GM21381 (cell line): Measurements from ENCODE around the gene OPRM1.
A peak's percentile ranks its signal among the peaks of the same experiment; 100 is the strongest.
"Not testable (repeated sequence)": the region's sequence is repeated elsewhere in the genome, so short reads cannot be mapped to it uniquely, and the experiment has no call there.

Experiments used
- ATAC-seq: cut with Tn5 transposase; IDR thresholded peaks from one replicate; pipeline ENCODE4 v1.9.1; 2021; ENCODE audit warnings: mild to moderate bottlenecking, moderate library complexity; ENCODE audit not compliant: unreplicated experiment

OPRM1 gene

GRCh38 chr6:154234019-154234772 lies 195.2 kb downstream of the OPRM1 start:
- peak; percentile 54 for ATAC-seq

- ATAC-seq = no peak
Measured at GRCh38 chr6:154236646-154237301, 197.7 kb downstream of the OPRM1 start.

DNA sequence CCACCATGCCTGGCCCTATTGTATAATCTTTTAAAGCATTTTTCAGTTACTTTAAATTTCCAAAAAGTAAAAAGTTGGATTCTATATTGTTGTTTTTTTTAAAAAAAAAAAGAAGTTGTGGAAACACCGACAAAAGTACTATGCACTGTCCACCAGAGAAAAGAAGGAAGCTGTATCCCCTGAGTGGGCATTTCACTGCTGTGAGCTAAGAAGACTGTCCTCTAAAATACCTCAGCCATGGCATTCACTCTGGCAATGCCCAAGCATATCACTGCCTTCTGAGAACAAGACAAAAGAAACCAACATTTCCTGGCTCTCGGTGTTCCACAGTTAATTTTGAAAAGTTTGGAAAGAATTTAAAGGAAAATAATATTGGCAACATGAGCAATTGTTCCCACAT lies 199.8 kb downstream of the OPRM1 start:
- no peak for ATAC-seq

- ATAC-seq = no peak
Measured at GRCh38 chr6:154239392-154239791, 200.4 kb downstream of the OPRM1 start.

GRCh38 chr6:154241061-154241460 lies 202.0 kb downstream of the OPRM1 start:
- not testable (repeated sequence) for ATAC-seq

- no peak for ATAC-seq
Measured at GRCh38 chr6:154241581-154241980, 202.5 kb downstream of the OPRM1 start.

- ATAC-seq = no peak
Measured at GRCh38 chr6:154242617-154243357, 203.7 kb downstream of the OPRM1 start.

GRCh38 chr6:154243793-154244750 lies 205.0 kb downstream of the OPRM1 start:
- no peak for ATAC-seq

GRCh38 chr6:154245506-154245905 lies 206.5 kb downstream of the OPRM1 start:
- ATAC-seq = no peak

- ATAC-seq = no peak
Measured at GRCh38 chr6:154246723-154247118, 207.7 kb downstream of the OPRM1 start.

DNA sequence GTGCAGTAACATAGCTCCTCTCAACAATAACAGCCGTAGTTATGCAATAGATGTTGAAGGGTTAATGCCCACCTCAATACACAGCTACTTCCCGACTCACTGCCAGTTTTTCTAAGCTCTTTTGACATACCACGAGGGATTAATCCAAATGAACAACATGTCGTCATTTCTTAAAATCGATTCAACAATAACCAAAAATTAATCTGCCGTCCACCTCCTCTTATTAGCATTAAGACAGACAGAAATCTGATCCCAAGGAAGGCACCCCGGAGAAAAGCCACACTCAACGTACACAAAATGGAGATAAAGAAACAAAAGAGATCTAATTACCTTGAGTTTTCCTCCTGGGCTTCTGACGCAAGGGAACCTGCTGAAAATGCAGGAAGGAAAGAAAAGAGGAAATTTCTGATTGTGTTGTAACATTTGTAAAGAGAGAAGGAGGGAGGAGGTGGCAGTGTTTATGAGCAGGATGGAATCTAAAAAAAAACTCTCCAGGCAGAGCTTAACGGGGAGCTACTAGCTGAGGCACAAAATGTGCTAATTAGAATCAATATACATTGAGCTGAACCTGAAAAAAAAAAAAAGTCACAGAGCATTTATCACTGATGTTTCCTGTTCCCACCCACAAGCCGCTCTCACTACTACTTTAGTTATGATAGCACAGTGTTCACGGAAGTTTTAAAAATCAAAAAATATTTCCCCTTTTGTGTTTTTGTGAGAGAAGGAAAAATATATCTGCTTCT lies 208.2 kb downstream of the OPRM1 start:
- ATAC-seq = peak; percentile 40

DNA sequence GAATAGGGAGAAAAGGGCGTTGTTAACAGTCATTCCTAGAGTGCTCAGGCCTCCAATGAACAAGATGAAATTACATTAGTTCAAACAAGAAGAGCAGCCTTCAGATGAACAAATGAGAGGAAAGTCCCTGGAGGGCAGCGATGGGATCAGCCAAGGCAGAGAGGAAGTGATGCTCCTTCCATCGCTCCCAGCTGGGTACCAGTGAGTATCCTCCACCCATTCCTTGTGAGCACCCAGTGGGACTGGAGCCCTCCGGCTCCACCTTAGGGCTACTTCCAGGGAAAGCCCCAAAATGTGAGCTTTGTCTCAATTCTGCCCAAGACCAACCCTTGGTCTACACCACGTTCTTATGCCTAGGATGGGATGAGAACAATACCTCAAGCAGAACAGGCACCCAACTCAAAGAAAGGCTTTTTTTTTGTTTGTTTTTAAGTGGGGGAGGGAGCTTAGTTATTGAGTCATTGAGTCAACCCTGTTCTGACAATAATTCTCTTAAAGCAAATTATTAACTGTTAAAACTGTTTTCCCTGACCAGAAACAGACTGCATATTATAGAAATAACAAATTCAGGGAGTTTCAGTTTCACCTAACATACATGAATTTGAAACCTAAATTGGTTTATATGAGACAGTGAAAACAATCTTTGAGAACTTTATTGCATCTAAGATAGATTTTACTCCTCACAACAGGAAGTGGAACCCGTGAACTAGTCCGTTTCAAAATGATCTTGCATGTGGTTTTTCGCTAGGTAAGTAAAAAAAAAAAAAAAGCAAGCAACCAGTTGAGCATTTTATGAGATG lies 210.7 kb downstream of the OPRM1 start:
- peak; percentile 73 for ATAC-seq

DNA sequence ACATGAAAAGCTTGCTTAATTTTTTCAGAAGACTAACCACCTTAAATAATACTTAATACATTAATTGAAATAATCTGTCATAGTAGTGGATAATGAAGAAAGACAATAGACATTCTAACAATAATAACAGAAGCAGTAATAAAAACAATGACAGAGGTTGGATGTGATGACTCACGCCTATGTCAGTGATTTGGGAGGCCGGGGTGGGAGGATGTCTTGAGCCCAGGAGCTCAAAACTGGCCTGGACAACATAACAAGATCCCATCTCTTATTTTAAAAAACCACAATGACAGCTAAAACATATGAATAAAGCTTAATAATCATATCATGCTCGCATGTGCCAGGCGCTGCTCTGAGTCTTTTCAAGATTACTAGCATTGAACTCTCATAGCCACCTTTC lies 212.1 kb downstream of the OPRM1 start:
- no peak for ATAC-seq

- ATAC-seq = no peak
Measured at GRCh38 chr6:154252678-154253077, 213.6 kb downstream of the OPRM1 start.

GRCh38 chr6:154257067-154257466 lies 218.0 kb downstream of the OPRM1 start:
- ATAC-seq = no peak

GRCh38 chr6:154258064-154258757 lies 219.2 kb downstream of the OPRM1 start:
- ATAC-seq = peak; percentile 71

- ATAC-seq = peak; percentile 23
Measured at GRCh38 chr6:154261688-154262397, 222.8 kb downstream of the OPRM1 start.

GRCh38 chr6:154266560-154267099 lies 227.6 kb downstream of the OPRM1 start:
- peak; percentile 39 for ATAC-seq
